ENCODE data around the gene HNRNPC.
"Not testable (repeated sequence)": the region's sequence is repeated elsewhere in the genome, so short reads cannot be mapped to it uniquely, and the experiment has no call there.

Gene HNRNPC

GRCh38 chr14:21241218-21241819, 27.9 kb downstream of the HNRNPC start:
- no peak for DNase-seq

- DNase-seq, result no peak
Observed at GRCh38 chr14:21240417-21240816, 28.8 kb downstream of the HNRNPC start.

GRCh38 chr14:21238823-21239518, 30.3 kb downstream of the HNRNPC start:
- no peak for DNase-seq

GRCh38 chr14:21236948-21237797, 32.1 kb downstream of the HNRNPC start:
- no peak for DNase-seq

GRCh38 chr14:21234112-21234511, 35.1 kb downstream of the HNRNPC start:
- no peak for DNase-seq

DNA sequence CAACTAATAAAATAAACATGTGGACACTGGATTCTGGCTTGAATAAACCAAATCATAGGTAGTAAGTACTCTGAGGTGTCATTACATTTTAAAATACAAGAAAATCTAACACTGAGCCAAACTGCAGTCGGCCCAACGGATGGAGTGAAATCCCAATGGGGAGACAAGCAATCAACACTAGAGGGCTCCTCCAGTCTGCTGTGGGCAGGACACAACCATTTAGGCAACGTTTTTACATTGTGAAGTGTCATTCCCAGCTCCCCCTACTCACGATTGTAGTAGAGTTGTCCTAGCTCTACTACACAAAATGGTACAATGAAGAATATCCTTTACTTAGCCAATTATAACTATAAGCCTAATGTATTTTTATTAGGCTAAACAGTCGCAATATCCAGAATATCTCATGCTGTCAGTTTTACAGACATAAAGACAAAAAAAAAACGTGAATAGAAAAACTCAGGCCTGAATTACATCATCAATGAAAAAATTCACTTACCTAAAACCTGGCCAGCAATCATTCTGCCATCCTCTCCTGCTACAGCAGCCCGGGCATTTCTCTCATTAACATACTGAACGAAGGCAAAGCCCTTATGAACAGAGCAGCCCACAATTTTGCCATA, 35.7 kb downstream of the HNRNPC start:
- DNase-seq, result no peak

DNA sequence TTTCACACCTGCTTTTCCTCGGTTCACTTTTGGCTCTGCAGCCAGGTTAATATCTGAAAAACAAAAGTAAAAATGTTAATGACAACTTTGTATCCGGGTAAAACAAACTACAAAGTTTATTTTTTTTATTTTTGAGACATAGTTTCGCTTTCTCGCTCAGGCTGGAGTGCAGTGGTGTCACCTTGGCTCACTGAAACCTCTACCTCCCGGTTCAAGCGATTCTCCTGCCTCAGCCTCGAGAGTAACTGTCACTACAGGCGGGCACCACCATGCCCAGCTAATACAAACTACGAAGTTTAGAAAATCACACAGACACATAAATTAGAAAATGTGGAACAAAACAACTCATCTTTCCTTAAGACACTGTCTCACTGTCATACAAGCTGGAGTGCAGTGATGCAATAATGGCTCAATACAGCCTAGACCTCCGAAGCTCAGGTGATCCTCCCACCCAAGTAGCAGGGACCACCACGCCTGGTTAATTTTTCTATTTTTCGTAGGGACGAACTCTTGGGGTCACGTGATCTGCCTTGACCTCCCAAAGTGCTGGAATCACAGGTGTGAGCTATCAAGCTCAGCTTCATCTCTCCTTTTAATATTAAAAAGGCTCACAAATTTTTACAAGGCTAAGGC, 38.1 kb downstream of the HNRNPC start:
- no peak for DNase-seq

- no peak for DNase-seq
Observed at GRCh38 chr14:21229821-21230220, 39.4 kb downstream of the HNRNPC start.

DNA sequence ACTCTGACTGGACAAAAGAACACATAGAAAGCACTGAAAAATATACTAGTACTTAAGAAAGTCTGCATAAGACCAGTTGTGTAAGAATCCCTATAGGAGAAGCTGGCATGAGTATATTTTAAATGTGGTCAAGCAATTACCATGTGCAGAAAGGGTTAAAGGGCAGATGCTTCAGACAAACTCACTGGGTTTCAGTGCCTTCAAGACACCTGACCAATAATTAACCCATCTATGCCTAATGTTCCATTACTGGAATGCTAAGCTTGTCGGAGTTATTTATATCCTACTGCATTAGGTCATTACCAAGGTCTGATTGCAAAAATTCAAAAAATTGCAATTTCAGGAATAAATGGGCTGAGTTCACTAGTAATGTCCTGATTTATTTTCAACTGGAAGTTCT, 41.3 kb downstream of the HNRNPC start:
- DNase-seq, result no peak

- DNase-seq, result no peak
Observed at GRCh38 chr14:21227150-21227549, 42.1 kb downstream of the HNRNPC start.

- DNase-seq, result no peak
Observed at GRCh38 chr14:21226467-21226866, 42.8 kb downstream of the HNRNPC start.

DNA sequence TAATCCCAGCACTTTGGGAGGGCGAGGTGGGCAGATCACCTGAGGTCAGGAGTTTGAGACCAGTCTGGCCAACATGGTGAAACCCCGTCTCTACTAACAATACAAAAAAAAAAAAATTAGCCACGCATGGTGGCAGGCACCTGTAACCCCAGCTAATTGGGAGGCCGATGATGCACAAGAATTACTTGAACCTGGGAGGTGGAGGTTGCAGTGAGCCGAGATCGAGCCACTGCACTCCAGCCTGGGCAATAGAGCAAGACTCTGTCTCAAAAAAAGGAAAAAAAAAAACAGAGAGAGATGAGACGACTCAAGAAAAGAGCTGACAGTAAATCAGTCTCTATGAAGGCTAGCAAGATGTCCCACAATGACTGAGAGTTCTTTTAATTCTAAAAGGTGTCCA, 44.1 kb downstream of the HNRNPC start:
- DNase-seq, result not testable (repeated sequence)

GRCh38 chr14:21220874-21221477, 48.3 kb downstream of the HNRNPC start:
- DNase-seq, result no peak

DNA sequence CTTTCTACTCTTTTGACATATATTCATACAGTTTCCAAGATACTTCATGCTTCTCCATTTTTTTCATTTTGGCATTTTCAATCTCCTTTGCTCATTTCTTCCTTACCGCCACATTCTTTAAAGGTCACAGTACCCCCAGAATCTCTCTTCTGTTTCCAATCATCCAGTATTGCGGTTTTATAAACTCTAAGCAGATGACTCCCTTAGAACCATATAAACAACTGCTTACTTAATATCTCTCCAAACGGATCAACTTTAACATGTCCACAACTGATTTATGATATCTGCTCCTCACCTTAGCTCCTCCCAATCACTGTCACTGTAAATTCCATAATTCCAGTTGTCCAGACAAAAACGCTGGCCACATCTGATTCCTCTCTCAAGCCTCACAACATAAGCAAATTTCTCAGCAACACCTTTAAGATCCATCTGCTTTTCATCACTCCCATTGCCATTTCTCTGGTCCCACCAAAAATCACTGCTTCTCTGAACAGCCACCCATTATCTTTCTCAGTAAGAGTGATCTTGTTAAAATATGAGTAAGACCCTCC, 49.6 kb downstream of the HNRNPC start:
- DNase-seq, result no peak

- no peak for DNase-seq
Observed at GRCh38 chr14:21219120-21219519, 50.1 kb downstream of the HNRNPC start.

GRCh38 chr14:21215879-21216251, 53.4 kb downstream of the HNRNPC start:
- DNase-seq, result no peak

GRCh38 chr14:21215130-21215878, 53.9 kb downstream of the HNRNPC start:
- DNase-seq, result no peak

DNA sequence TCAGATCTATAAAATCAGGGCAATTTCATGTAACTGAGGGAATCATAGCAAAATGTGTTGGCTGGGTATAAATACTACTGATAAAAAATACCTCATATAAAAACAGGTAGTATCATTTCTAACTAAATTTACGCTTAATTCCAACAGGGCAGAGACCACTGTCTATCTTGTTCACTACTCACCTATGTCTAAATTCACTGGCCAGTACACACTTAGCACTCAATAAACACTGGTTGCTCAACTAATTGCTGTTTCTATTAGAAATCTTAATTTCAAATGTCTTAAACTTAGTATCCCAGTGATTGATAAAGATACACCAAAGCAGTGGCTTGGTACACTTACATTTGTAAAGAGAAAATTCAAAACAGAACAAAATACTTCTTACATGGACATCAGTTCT, 55.6 kb downstream of the HNRNPC start:
- no peak for DNase-seq

DNA sequence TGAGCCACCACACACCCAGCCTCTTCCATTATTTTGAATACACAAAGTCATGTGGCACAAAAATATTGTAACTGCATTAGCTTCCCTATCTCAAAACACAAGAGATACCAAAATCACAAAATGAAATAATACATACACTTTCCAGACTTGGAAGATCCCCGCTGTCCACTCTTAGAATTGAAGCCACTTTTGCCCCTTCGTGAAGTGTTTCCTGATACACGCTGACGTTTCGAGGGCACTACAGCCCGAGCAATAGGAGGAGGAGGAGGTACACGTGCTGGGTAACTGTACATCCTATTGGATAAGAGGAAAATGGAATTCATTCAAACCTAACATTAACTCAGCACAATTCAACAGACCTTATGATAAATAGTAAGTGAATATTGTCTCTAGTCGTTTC, 56.4 kb downstream of the HNRNPC start:
- not testable (repeated sequence) for DNase-seq

- DNase-seq, result no peak
Observed at GRCh38 chr14:21211509-21211908, 57.7 kb downstream of the HNRNPC start.

DNA sequence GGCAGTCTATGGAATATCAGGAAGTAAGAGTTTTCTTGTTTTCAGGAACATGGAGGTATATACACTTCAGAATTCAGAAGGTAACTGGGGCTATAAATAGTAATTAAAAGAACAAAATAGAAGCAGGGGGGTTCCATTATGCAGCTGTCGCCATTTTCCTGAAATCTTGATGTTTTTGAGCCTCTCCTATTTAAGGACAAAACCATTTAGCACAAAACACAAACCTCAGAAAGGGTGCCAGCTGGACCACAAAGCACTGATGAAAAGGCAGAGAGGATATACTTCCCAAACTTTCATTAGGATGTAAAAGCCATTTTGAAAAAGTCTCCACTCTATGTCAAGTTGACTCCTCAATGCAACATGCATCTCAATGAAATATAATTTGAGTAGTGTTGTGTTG, 59.2 kb downstream of the HNRNPC start:
- DNase-seq, result no peak

GRCh38 chr14:21209185-21209584, 60.1 kb downstream of the HNRNPC start:
- DNase-seq, result no peak

Measured in KG1 (cell line).